Renal pelvis (tissue), 3 donors: ENCODE results near the gene ZMYND11. TPM values are rescaled to one million over a fixed set of nuclear protein-coding genes. Genes with fewer than 3 reads are reported as not detected.

Source experiments
- polyA plus RNA-seq, 3 donors: library from polyadenylated mRNA; unstranded; fragments of 120-200 nt; gene quantifications; one replicate each; pipeline ENCODE4 v1.2.1, GENCODE V29; 2013; ENCODE audit not compliant: insufficient read length in 3 of 3

The ZMYND11 gene
- polyA plus RNA-seq, 3 donors, result 91.4 to 111 (median 95.3) TPM

Other genes starting within 250 kb of the ZMYND11 start
- 1 to 10 TPM; 1.2 to 1.6 (median 1.5) TPM for gene TUBB8, start 86.2 kb upstream of the ZMYND11 start, polyA plus RNA-seq